ENCODE data around the gene MRPS27. TPM values are rescaled to one million over a fixed set of nuclear protein-coding genes. Genes with fewer than 3 reads are reported as not detected.

Gene MRPS27
- total RNA-seq, 2 experiments from 2014 or later: 93.3 to 113 TPM

DNA sequence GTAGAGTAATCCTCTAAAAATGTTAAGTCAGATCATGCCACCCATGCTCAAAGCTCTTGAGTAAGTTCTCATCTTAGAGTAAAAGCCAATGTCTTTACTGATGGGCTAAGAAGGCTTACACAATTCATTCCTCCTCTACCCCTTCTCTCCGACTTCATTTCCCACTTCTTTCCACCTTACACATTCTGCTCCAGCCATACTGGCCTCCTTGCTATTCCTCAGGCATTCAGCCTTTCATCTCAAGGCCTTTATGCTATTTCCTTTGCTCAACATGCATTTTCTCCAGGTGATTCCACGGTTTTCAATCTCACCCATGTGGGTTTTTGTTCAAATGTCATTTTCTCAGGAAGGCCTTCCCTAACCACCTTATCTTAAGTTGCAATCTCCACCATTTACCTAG is 107.9 kb downstream of the MRPS27 start:
- ATAC-seq: no peak
- ChIA-PET CTCF (no interaction called here), POLR2A (no interaction called here)
- no peak overlapping the region for H3K27ac Mint-ChIP-seq
- no peak overlapping the region for H3K4me3 Mint-ChIP-seq
- H3K9me3 Mint-ChIP-seq (ENCODE audit: low read depth): no peaks in the 10 kb centered on the region
- DNase-seq: no peak
- intact Hi-C loops (cut with DNase I, micrococcal nuclease): no loop called here
- H3K4me1 Mint-ChIP-seq: peaks cover 9% of the 10 kb centered on the region
- no peaks in the 10 kb centered on the region for H3K27me3 Mint-ChIP-seq
- H3K36me3 Mint-ChIP-seq (ENCODE audit: low read depth): peaks cover 6% of the 10 kb centered on the region

GRCh38 chr5:72210888-72211678 is 109.0 kb downstream of the MRPS27 start:
- Mint-ChIP-seq H3K36me3 (ENCODE audit: low read depth) (peaks cover 3% of the 10 kb centered on the region), H3K9me3 (ENCODE audit: low read depth) (no peaks in the 10 kb centered on the region), H3K4me3 (no peak overlapping the region), H3K4me1 (peaks cover 16% of the 10 kb centered on the region), H3K27me3 (no peaks in the 10 kb centered on the region), H3K27ac (peak overlapping the region; percentile 5)
- ATAC-seq: no peak
- CTCF ChIA-PET: no interaction called here
- DNase-seq: no peak
- intact Hi-C loops (cut with DNase I, micrococcal nuclease): no loop called here
- POLR2A ChIA-PET: no interaction called here

DNA sequence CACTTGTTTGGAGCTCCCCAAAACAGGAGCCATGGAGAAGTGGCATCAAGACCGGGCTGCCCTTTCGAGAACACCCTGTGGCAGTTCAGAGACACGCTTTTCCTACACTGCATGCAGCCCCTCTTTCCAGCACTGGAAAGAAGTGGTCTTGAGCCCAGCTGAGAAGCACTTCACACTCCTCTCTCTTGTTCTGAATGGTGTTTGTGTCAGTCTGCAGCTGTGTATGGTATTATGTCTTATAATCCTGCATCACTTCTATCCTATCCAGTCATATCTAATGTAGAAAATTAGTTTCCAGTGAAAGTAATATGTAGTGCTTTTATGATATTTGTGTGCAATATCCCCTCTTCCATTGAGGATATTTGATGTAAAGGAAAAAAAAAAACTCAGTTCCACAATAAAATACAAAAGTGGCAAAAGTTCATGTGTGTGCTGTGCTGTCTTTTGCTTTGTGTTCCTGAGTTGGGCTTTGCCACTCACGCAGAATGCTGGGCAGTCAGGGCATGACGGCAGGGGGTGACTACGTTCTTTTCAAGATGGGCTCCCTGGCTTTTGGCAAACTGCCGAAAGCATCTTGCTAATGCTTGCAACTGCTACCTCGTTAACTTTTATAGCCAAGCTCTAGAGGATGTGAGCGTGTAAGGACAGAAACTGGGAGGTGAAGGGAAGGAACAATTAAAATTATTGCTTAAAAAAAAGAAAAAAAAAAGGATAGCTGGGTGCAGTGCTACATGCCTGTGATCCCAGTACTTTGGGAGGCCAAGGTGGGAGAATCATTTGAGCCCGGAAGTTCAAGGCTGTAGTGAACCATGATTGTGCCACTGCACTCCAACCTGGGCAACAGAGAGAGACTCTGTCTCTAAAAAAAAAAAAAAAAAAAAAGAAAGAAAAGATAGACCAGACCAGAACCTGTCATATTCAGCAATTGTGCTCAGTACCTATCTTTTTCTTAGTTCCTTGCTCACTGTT is 110.6 kb downstream of the MRPS27 start:
- H3K27ac Mint-ChIP-seq: no peak overlapping the region
- no peaks in the 10 kb centered on the region for H3K9me3 Mint-ChIP-seq (ENCODE audit: low read depth)
- ChIA-PET POLR2A (no interaction called here), CTCF (interaction anchor here (1.0 kb wide), 1 partner anchor 18 kb away, joined by 3 read pairs; no protein-coding TSS in a partner anchor)
- no peaks in the 10 kb centered on the region for H3K27me3 Mint-ChIP-seq
- peaks cover 24% of the 10 kb centered on the region for H3K4me1 Mint-ChIP-seq
- no peaks in the 10 kb centered on the region for H3K36me3 Mint-ChIP-seq (ENCODE audit: low read depth)
- intact Hi-C loops (cut with DNase I, micrococcal nuclease): loop anchor here in 1 of 2 experiments (10.0 kb wide), 1 partner anchor 55 kb away; no protein-coding TSS in a partner anchor
- ATAC-seq (no peak), DNase-seq (no peak)
- no peak overlapping the region for H3K4me3 Mint-ChIP-seq

GRCh38 chr5:72208324-72208926 is 111.6 kb downstream of the MRPS27 start:
- intact Hi-C loops (cut with DNase I, micrococcal nuclease): loop anchor here in 1 of 2 experiments (10.0 kb wide), 1 partner anchor 56 kb away; no protein-coding TSS in a partner anchor
- Mint-ChIP-seq H3K9me3 (ENCODE audit: low read depth) (no peaks in the 10 kb centered on the region), H3K36me3 (ENCODE audit: low read depth) (no peaks in the 10 kb centered on the region), H3K4me3 (no peak overlapping the region), H3K4me1 (peaks cover 21% of the 10 kb centered on the region), H3K27me3 (no peaks in the 10 kb centered on the region), H3K27ac (no peak overlapping the region)
- ChIA-PET CTCF (interaction anchor here (0.7 to 1.4 kb wide), 3 partner anchors 13 to 35 kb away, joined by 3 to 5 read pairs (median 3); no protein-coding TSS in a partner anchor), POLR2A (no interaction called here)
- DNase-seq (no peak), ATAC-seq (no peak)

- intact Hi-C loops (cut with DNase I, micrococcal nuclease): loop anchor here in 1 of 2 experiments (10.0 kb wide), 1 partner anchor 58 kb away; no protein-coding TSS in a partner anchor
These were observed 113.0 kb downstream of the MRPS27 start for GRCh38 chr5:72206994-72207393.

DNA sequence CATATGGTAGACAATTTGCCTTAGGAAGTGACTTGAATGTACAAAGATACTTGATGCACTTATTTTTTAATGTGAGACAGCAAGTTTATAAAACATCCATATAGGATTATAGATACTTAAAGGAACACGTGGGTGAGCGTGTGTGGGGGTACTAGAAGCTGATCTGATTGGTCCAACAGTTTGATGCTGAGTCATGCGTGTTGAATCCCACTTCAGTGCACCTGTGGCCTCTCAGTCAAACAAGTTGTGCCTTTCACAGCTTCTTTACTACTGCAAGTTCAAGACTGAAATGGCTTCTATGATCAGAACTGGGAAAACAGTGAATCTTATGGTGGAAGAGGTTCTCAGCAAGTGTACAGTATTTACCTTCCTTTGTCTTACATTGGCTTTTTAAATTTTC is 113.9 kb downstream of the MRPS27 start:
- ATAC-seq (no peak), DNase-seq (no peak)
- ChIA-PET CTCF (no interaction called here), POLR2A (no interaction called here)
- Mint-ChIP-seq H3K36me3 (ENCODE audit: low read depth) (no peaks in the 10 kb centered on the region), H3K27me3 (peaks cover 2% of the 10 kb centered on the region), H3K4me3 (no peak overlapping the region), H3K27ac (no peak overlapping the region), H3K9me3 (ENCODE audit: low read depth) (no peaks in the 10 kb centered on the region), H3K4me1 (peaks cover 20% of the 10 kb centered on the region)
- intact Hi-C loops (cut with DNase I, micrococcal nuclease): loop anchor here in 1 of 2 experiments (10.0 kb wide), 1 partner anchor 59 kb away; no protein-coding TSS in a partner anchor

More at GRCh38 chr5:72206994-72207393, 113.0 kb downstream of the MRPS27 start:
- Mint-ChIP-seq H3K4me3 (no peak overlapping the region), H3K4me1 (peaks cover 20% of the 10 kb centered on the region), H3K9me3 (ENCODE audit: low read depth) (no peaks in the 10 kb centered on the region), H3K27ac (no peak overlapping the region), H3K36me3 (ENCODE audit: low read depth) (no peaks in the 10 kb centered on the region), H3K27me3 (peaks cover 2% of the 10 kb centered on the region)
- ChIA-PET POLR2A (no interaction called here), CTCF (no interaction called here)
- peak; percentile 93 for ATAC-seq
- DNase-seq: peak; percentile 47

GRCh38 chr5:72205431-72206009 is 114.5 kb downstream of the MRPS27 start:
- peaks cover 2% of the 10 kb centered on the region for H3K27me3 Mint-ChIP-seq
- H3K9me3 Mint-ChIP-seq (ENCODE audit: low read depth): no peaks in the 10 kb centered on the region
- DNase-seq (no peak), ATAC-seq (no peak)
- CTCF ChIA-PET: interaction anchor here (0.7 kb wide), 1 partner anchor 96 kb away, joined by 3 read pairs; no protein-coding TSS in a partner anchor
- H3K36me3 Mint-ChIP-seq (ENCODE audit: low read depth): no peaks in the 10 kb centered on the region
- POLR2A ChIA-PET: no interaction called here
- H3K4me3 Mint-ChIP-seq: no peak overlapping the region
- intact Hi-C loops (cut with DNase I, micrococcal nuclease): loop anchor here in 1 of 2 experiments (10.0 kb wide), 1 partner anchor 59 kb away; no protein-coding TSS in a partner anchor
- no peak overlapping the region for H3K27ac Mint-ChIP-seq
- peaks cover 20% of the 10 kb centered on the region for H3K4me1 Mint-ChIP-seq

DNA sequence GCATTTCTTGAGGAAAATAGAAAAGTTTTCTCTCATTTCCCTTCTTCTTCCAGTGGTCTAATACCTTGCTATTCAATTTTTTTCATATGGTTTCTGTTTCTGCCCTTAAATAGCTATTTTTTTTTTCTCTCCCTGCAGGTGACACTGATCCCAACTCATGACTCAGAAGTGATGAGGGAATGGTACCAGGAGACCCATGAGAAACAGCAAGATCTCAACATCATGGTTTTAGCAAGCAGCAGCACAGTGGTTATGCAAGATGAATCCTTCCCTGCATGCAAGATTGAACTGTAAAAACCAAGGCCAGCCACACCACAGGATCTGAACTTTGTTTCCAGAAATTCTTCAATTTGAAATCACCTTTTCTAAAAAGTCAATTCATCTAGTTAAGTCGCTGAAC is 115.1 kb downstream of the MRPS27 start:
- Mint-ChIP-seq H3K27me3 (peaks cover 2% of the 10 kb centered on the region), H3K9me3 (ENCODE audit: low read depth) (no peaks in the 10 kb centered on the region), H3K27ac (no peak overlapping the region), H3K36me3 (ENCODE audit: low read depth) (no peaks in the 10 kb centered on the region), H3K4me1 (peaks cover 20% of the 10 kb centered on the region), H3K4me3 (no peak overlapping the region)
- intact Hi-C loops (cut with DNase I, micrococcal nuclease): loop anchor here in 1 of 2 experiments (10.0 kb wide), 1 partner anchor 60 kb away; no protein-coding TSS in a partner anchor
- DNase-seq (no peak), ATAC-seq (no peak)
- POLR2A ChIA-PET: no interaction called here
- CTCF ChIA-PET: interaction anchor here (0.7 kb wide), 1 partner anchor 97 kb away, joined by 3 read pairs; no protein-coding TSS in a partner anchor

GRCh38 chr5:72203251-72203845 is 116.7 kb downstream of the MRPS27 start:
- Mint-ChIP-seq H3K27ac (no peak overlapping the region), H3K9me3 (ENCODE audit: low read depth) (no peaks in the 10 kb centered on the region), H3K27me3 (peaks cover 2% of the 10 kb centered on the region), H3K4me1 (peaks cover 19% of the 10 kb centered on the region), H3K4me3 (no peak overlapping the region), H3K36me3 (ENCODE audit: low read depth) (no peaks in the 10 kb centered on the region)
- no peak for ATAC-seq
- POLR2A ChIA-PET: no interaction called here
- no peak for DNase-seq
- CTCF ChIA-PET: interaction anchor here (0.6 kb wide), 1 partner anchor 20 kb away, joined by 5 read pairs; no protein-coding TSS in a partner anchor
- intact Hi-C loops (cut with DNase I, micrococcal nuclease): loop anchor here in 1 of 2 experiments (10.0 kb wide), 1 partner anchor 61 kb away; no protein-coding TSS in a partner anchor

DNA sequence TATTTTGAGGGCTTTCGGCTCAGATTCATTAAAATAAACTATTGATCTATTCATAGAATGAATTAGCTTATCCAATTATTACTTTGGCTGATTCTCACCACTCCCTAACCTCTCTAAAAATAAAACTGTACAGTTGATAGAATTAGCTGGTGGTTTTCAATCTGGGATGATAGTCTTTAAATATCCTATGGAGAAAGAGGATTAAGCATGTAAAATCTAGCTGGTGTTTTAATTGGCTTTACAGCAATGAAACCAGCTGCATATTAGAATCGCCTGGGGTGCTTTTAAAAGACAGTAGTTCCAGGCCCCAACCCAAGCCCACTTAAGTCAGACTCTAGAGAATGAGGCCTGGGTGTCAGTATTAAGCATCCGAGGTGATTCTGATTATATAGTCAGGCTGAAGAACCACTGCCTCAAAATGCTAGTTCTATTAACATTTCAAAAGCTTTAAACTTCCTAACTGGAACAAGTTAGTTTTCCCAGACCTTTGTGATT is 117.7 kb downstream of the MRPS27 start:
- Mint-ChIP-seq H3K27ac (no peak overlapping the region), H3K4me3 (no peak overlapping the region), H3K4me1 (peaks cover 14% of the 10 kb centered on the region), H3K27me3 (peaks cover 7% of the 10 kb centered on the region), H3K36me3 (ENCODE audit: low read depth) (no peaks in the 10 kb centered on the region), H3K9me3 (ENCODE audit: low read depth) (no peaks in the 10 kb centered on the region)
- ChIA-PET POLR2A (no interaction called here), CTCF (no interaction called here)
- DNase-seq (no peak), ATAC-seq (no peak)
- intact Hi-C loops (cut with DNase I, micrococcal nuclease): loop anchor here in 1 of 2 experiments (10.0 kb wide), 1 partner anchor 62 kb away; no protein-coding TSS in a partner anchor
